ENCODE measurements around the gene SLC25A21.
"Not testable (repeated sequence)": the region's sequence is repeated elsewhere in the genome, so short reads cannot be mapped to it uniquely, and the experiment has no call there.

SLC25A21 gene

DNA sequence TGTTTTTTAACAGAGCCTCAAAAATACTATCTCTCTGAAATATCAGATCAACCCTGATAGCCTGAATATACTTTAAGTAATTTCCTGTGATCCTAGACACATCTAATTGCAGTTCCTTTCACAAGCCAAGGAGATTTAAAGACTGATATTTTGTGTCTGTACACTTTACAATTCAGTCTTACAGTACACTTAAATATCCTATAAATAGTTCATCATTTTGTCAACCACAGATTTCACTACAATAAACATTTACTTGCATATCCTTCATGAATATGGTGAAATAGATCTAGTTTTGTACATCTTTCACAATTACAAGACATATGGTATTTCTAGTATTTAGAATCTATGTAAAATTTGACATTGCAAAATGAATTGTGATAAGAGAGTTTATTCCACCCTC lies 349.7 kb downstream of the SLC25A21 start:
- Histone ChIP-seq H3K9me3 (ENCODE audit: insufficient read depth, low read depth, low read length) (no peaks in the 10 kb centered on the region), H3K36me3 (ENCODE audit: insufficient read depth, low read depth, low read length) (no peaks in the 10 kb centered on the region), H3K27ac (ENCODE audit: low read length) (no peak overlapping the region), H3K4me3 (ENCODE audit: low read length) (no peak overlapping the region), H3K9ac (ENCODE audit: low read depth, low read length) (no peak overlapping the region), H3K27me3 (ENCODE audit: insufficient read depth, low read length) (no peaks in the 10 kb centered on the region), H3K4me1 (ENCODE audit: insufficient read depth, low read length) (peaks cover 17% of the 10 kb centered on the region; the same call in 1 of the 2 replicates)

DNA sequence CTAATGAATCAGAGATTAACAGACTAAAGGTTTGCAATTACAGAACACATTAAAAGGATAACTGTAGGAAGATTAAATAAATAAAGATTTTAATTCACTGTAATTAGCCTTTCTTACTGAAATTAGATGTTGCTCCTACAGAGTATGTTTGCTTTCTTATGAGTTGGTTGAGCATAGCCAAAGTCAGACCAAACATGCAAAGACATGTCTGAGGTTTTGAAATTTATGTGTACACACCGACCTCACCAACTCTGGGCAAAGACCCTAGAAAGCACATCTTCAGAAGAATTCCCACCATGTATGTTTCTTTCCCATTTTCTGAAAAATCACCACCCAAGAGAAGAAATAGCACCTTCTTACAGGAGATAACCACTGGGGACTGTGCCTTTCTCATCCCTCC lies 351.5 kb downstream of the SLC25A21 start:
- Histone ChIP-seq H3K4me1 (ENCODE audit: insufficient read depth, low read length) (peaks cover 9% of the 10 kb centered on the region; the same call in 1 of the 2 replicates), H3K27ac (ENCODE audit: low read length) (no peak overlapping the region), H3K27me3 (ENCODE audit: insufficient read depth, low read length) (no peaks in the 10 kb centered on the region), H3K4me3 (ENCODE audit: low read length) (no peak overlapping the region), H3K9ac (ENCODE audit: low read depth, low read length) (no peak overlapping the region), H3K36me3 (ENCODE audit: insufficient read depth, low read depth, low read length) (no peaks in the 10 kb centered on the region), H3K9me3 (ENCODE audit: insufficient read depth, low read depth, low read length) (no peaks in the 10 kb centered on the region)

GRCh38 chr14:36820111-36820709 lies 352.2 kb downstream of the SLC25A21 start:
- Histone ChIP-seq H3K4me1 (ENCODE audit: insufficient read depth, low read length) (peaks cover 3% of the 10 kb centered on the region; the same call in 1 of the 2 replicates), H3K9me3 (ENCODE audit: insufficient read depth, low read depth, low read length) (no peaks in the 10 kb centered on the region), H3K27ac (ENCODE audit: low read length) (no peak overlapping the region), H3K36me3 (ENCODE audit: insufficient read depth, low read depth, low read length) (no peaks in the 10 kb centered on the region), H3K4me3 (ENCODE audit: low read length) (no peak overlapping the region), H3K9ac (ENCODE audit: low read depth, low read length) (no peak overlapping the region), H3K27me3 (ENCODE audit: insufficient read depth, low read length) (no peaks in the 10 kb centered on the region)

GRCh38 chr14:36818794-36819384 lies 353.5 kb downstream of the SLC25A21 start:
- no peak overlapping the region for H3K9ac ChIP-seq (ENCODE audit: low read depth, low read length)
- H3K4me1 ChIP-seq (ENCODE audit: insufficient read depth, low read length): no peaks in the 10 kb centered on the region
- H3K4me3 ChIP-seq (ENCODE audit: low read length): no peak overlapping the region
- H3K27me3 ChIP-seq (ENCODE audit: insufficient read depth, low read length): no peaks in the 10 kb centered on the region
- no peaks in the 10 kb centered on the region for H3K36me3 ChIP-seq (ENCODE audit: insufficient read depth, low read depth, low read length)
- no peak overlapping the region for H3K27ac ChIP-seq (ENCODE audit: low read length)
- H3K9me3 ChIP-seq (ENCODE audit: insufficient read depth, low read depth, low read length): no peaks in the 10 kb centered on the region

DNA sequence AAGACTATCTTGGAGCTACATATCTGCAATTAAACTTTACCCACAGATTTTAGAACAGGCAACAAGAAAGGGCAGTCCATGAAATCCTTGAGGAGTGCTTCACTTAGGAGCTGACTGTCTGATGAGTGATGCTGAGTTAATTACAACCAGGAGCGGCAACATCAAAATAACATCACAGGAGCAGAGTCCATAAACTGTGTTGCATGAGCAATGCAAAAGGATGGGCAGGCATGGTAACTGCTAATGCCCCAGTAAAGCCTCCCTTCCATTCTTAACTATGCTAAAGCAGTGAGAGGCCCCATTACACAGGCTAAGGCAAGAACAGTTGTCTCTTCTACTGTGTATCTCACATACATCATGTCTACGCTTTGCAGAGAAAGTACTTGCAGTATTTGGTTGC lies 354.2 kb downstream of the SLC25A21 start:
- Histone ChIP-seq H3K4me1 (ENCODE audit: insufficient read depth, low read length) (no peaks in the 10 kb centered on the region), H3K27me3 (ENCODE audit: insufficient read depth, low read length) (no peaks in the 10 kb centered on the region), H3K4me3 (ENCODE audit: low read length) (no peak overlapping the region), H3K9me3 (ENCODE audit: insufficient read depth, low read depth, low read length) (no peaks in the 10 kb centered on the region), H3K36me3 (ENCODE audit: insufficient read depth, low read depth, low read length) (no peaks in the 10 kb centered on the region), H3K27ac (ENCODE audit: low read length) (no peak overlapping the region), H3K9ac (ENCODE audit: low read depth, low read length) (no peak overlapping the region)

- Histone ChIP-seq H3K9me3 (ENCODE audit: insufficient read depth, low read depth, low read length) (no peaks in the 10 kb centered on the region), H3K4me1 (ENCODE audit: insufficient read depth, low read length) (no peaks in the 10 kb centered on the region), H3K4me3 (ENCODE audit: low read length) (no peak overlapping the region), H3K9ac (ENCODE audit: low read depth, low read length) (no peak overlapping the region), H3K36me3 (ENCODE audit: insufficient read depth, low read depth, low read length) (no peaks in the 10 kb centered on the region), H3K27ac (ENCODE audit: low read length) (no peak overlapping the region), H3K27me3 (ENCODE audit: insufficient read depth, low read length) (no peaks in the 10 kb centered on the region)
Measured at GRCh38 chr14:36817071-36817930, 355.1 kb downstream of the SLC25A21 start.

GRCh38 chr14:36816481-36816880 lies 355.9 kb downstream of the SLC25A21 start:
- no peaks in the 10 kb centered on the region for H3K4me1 ChIP-seq (ENCODE audit: insufficient read depth, low read length)
- no peaks in the 10 kb centered on the region for H3K9me3 ChIP-seq (ENCODE audit: insufficient read depth, low read depth, low read length)
- no peaks in the 10 kb centered on the region for H3K36me3 ChIP-seq (ENCODE audit: insufficient read depth, low read depth, low read length)

GRCh38 chr14:36814783-36815182 lies 357.6 kb downstream of the SLC25A21 start:
- H3K4me3 ChIP-seq (ENCODE audit: low read length); H3K9ac ChIP-seq (ENCODE audit: low read depth, low read length); H3K36me3 ChIP-seq (ENCODE audit: insufficient read depth, low read depth, low read length); H3K27me3 ChIP-seq (ENCODE audit: insufficient read depth, low read length); H3K9me3 ChIP-seq (ENCODE audit: insufficient read depth, low read depth, low read length); H3K27ac ChIP-seq (ENCODE audit: low read length); H3K4me1 ChIP-seq (ENCODE audit: insufficient read depth, low read length): not testable (repeated sequence)

More at GRCh38 chr14:36816481-36816880, 355.9 kb downstream of the SLC25A21 start:
- no peak overlapping the region for H3K27ac ChIP-seq (ENCODE audit: low read length)
- no peak overlapping the region for H3K9ac ChIP-seq (ENCODE audit: low read depth, low read length)
- H3K27me3 ChIP-seq (ENCODE audit: insufficient read depth, low read length): no peaks in the 10 kb centered on the region
- no peak overlapping the region for H3K4me3 ChIP-seq (ENCODE audit: low read length)

- Histone ChIP-seq H3K4me3 (ENCODE audit: low read length) (no peak overlapping the region), H3K27me3 (ENCODE audit: insufficient read depth, low read length) (no peaks in the 10 kb centered on the region), H3K27ac (ENCODE audit: low read length) (no peak overlapping the region), H3K4me1 (ENCODE audit: insufficient read depth, low read length) (no peaks in the 10 kb centered on the region; the same call in 1 of the 2 replicates), H3K36me3 (ENCODE audit: insufficient read depth, low read depth, low read length) (no peaks in the 10 kb centered on the region), H3K9ac (ENCODE audit: low read depth, low read length) (no peak overlapping the region), H3K9me3 (ENCODE audit: insufficient read depth, low read depth, low read length) (no peaks in the 10 kb centered on the region)
Measured at GRCh38 chr14:36810209-36810608, 362.2 kb downstream of the SLC25A21 start.

GRCh38 chr14:36807727-36808126 lies 364.7 kb downstream of the SLC25A21 start:
- Histone ChIP-seq H3K9ac (ENCODE audit: low read depth, low read length) (no peak overlapping the region), H3K27me3 (ENCODE audit: insufficient read depth, low read length) (no peaks in the 10 kb centered on the region), H3K4me1 (ENCODE audit: insufficient read depth, low read length) (peaks cover 4% of the 10 kb centered on the region; the same call in 1 of the 2 replicates), H3K36me3 (ENCODE audit: insufficient read depth, low read depth, low read length) (no peaks in the 10 kb centered on the region), H3K9me3 (ENCODE audit: insufficient read depth, low read depth, low read length) (no peaks in the 10 kb centered on the region), H3K4me3 (ENCODE audit: low read length) (no peak overlapping the region), H3K27ac (ENCODE audit: low read length) (no peak overlapping the region)

GRCh38 chr14:36805131-36805559 lies 367.3 kb downstream of the SLC25A21 start:
- Histone ChIP-seq H3K27me3 (ENCODE audit: insufficient read depth, low read length) (no peaks in the 10 kb centered on the region), H3K9ac (ENCODE audit: low read depth, low read length) (no peak overlapping the region), H3K36me3 (ENCODE audit: insufficient read depth, low read depth, low read length) (no peaks in the 10 kb centered on the region), H3K27ac (ENCODE audit: low read length) (no peak overlapping the region), H3K4me1 (ENCODE audit: insufficient read depth, low read length) (peaks cover 4% of the 10 kb centered on the region; the same call in 1 of the 2 replicates), H3K9me3 (ENCODE audit: insufficient read depth, low read depth, low read length) (no peaks in the 10 kb centered on the region), H3K4me3 (ENCODE audit: low read length) (no peak overlapping the region)

All from iPS-20b (cell line).